Measurements from ENCODE around the gene DLGAP4.

DLGAP4 gene

GRCh38 chr20:36334281-36335205 is 28.4 kb downstream of the DLGAP4 start:
- no peak for DNase-seq

GRCh38 chr20:36335206-36335870 is 29.2 kb downstream of the DLGAP4 start:
- DNase-seq = no peak

GRCh38 chr20:36336204-36336603 is 30.1 kb downstream of the DLGAP4 start:
- no peak for DNase-seq

GRCh38 chr20:36336954-36337704 is 31.0 kb downstream of the DLGAP4 start:
- no peak for DNase-seq

- DNase-seq = no peak
Observed at GRCh38 chr20:36337886-36338285, 31.7 kb downstream of the DLGAP4 start.

GRCh38 chr20:36339646-36340592 is 33.8 kb downstream of the DLGAP4 start:
- DNase-seq = no peak

- no peak for DNase-seq
Observed at GRCh38 chr20:36340593-36340990, 34.5 kb downstream of the DLGAP4 start.

GRCh38 chr20:36341331-36342020 is 35.3 kb downstream of the DLGAP4 start:
- DNase-seq = no peak

- DNase-seq = no peak
Observed at GRCh38 chr20:36342331-36343120, 36.4 kb downstream of the DLGAP4 start.

- DNase-seq = no peak
Observed at GRCh38 chr20:36343641-36344040, 37.5 kb downstream of the DLGAP4 start.

GRCh38 chr20:36344517-36345132 is 38.5 kb downstream of the DLGAP4 start:
- DNase-seq = peak; percentile 57

GRCh38 chr20:36346256-36346655 is 40.1 kb downstream of the DLGAP4 start:
- no peak for DNase-seq

GRCh38 chr20:36349384-36350170 is 43.4 kb downstream of the DLGAP4 start:
- DNase-seq = no peak

- DNase-seq = no peak
Observed at GRCh38 chr20:36350439-36350838, 44.3 kb downstream of the DLGAP4 start.

GRCh38 chr20:36351937-36352336 is 45.8 kb downstream of the DLGAP4 start:
- no peak for DNase-seq

GRCh38 chr20:36352843-36353553 is 46.9 kb downstream of the DLGAP4 start:
- DNase-seq = no peak

- DNase-seq = no peak
Observed at GRCh38 chr20:36353740-36354139, 47.6 kb downstream of the DLGAP4 start.

- DNase-seq = no peak
Observed at GRCh38 chr20:36355469-36356171, 49.5 kb downstream of the DLGAP4 start.

All from fibroblast of skin of back (primary cell).